ENCODE results near the gene LCE3A. TPM values are rescaled to one million over a fixed set of nuclear protein-coding genes. Genes with fewer than 3 reads are reported as not detected.

Gene LCE3A
- total RNA-seq, 1 donor = not detected

DNA sequence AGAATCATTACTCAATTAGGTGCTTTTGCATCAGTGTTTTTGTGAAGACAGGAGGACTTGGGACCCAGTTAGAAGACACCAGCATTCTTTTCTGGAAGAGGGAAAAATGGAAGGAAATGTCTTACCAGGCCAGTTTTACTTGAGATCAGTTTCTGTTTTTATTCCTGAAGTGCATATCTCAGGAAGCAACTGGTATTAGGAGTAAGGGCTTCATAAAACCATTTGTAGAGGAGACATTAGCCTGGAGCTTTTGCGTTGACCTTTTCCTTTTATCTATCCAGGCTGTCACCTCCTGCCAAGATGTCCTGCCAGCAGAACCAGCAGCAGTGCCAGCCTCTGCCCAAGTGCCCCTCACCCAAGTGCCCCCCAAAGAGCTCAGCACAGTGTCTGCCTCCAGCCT lies 9.4 kb downstream of the LCE3A start, which contains the start of gene LCE3B:
TSS of gene LCE3B (plus strand) at position 301 of the 400 bp plus-strand sequence. CDS start at position 301, 0 bp downstream.
- H3K4me3 ChIP-seq (ENCODE audit: insufficient read depth, low read length) = no peak within 1 kb of the TSS
- H4K20me1 ChIP-seq (ENCODE audit: insufficient read depth, low read length) = no peaks in the 10 kb centered on the region
- H3K4me2 ChIP-seq (ENCODE audit: insufficient read depth, low read length) = no peak within 1 kb of the TSS
- no peaks in the 10 kb centered on the region for H3K4me1 ChIP-seq (ENCODE audit: insufficient read depth, low read length)
- no peak within 1 kb of the TSS for H3K27ac ChIP-seq (ENCODE audit: low read depth, low read length)
- no peak within 1 kb of the TSS for H2AFZ ChIP-seq (ENCODE audit: low read length)
- no peak for DNase-seq (ENCODE audit: insufficient read length, low spot score, missing footprints)
- H3K27me3 ChIP-seq (ENCODE audit: insufficient read depth, low read length) = no peaks in the 10 kb centered on the region
- no peaks in the 10 kb centered on the region for H3K36me3 ChIP-seq (ENCODE audit: insufficient read depth, low read length)
- H3K79me2 ChIP-seq (ENCODE audit: insufficient read depth, low read length) = no peaks in the 10 kb centered on the region
- TF ChIP-seq, protein P1, sequence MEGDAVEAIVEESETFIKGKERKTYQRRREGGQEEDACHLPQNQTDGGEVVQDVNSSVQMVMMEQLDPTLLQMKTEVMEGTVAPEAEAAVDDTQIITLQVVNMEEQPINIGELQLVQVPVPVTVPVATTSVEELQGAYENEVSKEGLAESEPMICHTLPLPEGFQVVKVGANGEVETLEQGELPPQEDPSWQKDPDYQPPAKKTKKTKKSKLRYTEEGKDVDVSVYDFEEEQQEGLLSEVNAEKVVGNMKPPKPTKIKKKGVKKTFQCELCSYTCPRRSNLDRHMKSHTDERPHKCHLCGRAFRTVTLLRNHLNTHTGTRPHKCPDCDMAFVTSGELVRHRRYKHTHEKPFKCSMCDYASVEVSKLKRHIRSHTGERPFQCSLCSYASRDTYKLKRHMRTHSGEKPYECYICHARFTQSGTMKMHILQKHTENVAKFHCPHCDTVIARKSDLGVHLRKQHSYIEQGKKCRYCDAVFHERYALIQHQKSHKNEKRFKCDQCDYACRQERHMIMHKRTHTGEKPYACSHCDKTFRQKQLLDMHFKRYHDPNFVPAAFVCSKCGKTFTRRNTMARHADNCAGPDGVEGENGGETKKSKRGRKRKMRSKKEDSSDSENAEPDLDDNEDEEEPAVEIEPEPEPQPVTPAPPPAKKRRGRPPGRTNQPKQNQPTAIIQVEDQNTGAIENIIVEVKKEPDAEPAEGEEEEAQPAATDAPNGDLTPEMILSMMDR (IDR thresholded peaks at IDR 0.05; ENCODE audit: extremely low read depth, low read depth, low read length) = no peak
- no peaks in the 10 kb centered on the region for H3K9me3 ChIP-seq (ENCODE audit: low read depth, low read length)

DNA sequence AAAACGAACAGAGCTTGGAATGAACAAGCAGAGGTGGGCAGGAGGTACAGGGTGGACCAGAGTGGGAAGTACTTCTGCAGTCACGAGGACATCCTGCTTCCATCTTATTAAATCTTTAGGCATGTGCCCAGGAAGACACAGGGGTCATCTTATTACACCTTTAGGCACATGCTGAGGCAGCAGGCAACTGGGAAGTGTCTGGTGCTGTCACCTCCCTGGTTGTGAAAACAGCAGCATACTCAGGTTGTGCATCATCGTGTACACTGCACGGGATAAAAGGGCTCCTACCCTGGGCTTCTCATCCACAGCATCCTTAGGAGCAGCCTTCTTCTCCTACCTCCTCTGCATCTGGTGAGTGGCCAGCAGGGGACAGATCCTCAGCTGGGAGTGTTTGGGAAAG lies 23.0 kb downstream of the LCE3A start, which contains the start of gene LCE3C:
TSS of gene LCE3C (plus strand) at position 301 of the 400 bp plus-strand sequence. CDS start 498 bp downstream, outside the sequence.
- Histone ChIP-seq H4K20me1 (ENCODE audit: insufficient read depth, low read length) (no peaks in the 10 kb centered on the region), H3K9me3 (ENCODE audit: low read depth, low read length) (no peaks in the 10 kb centered on the region), H3K4me1 (ENCODE audit: insufficient read depth, low read length) (no peaks in the 10 kb centered on the region), H3K36me3 (ENCODE audit: insufficient read depth, low read length) (no peaks in the 10 kb centered on the region), H2AFZ (ENCODE audit: low read length) (no peak within 1 kb of the TSS), H3K4me3 (ENCODE audit: insufficient read depth, low read length) (no peak within 1 kb of the TSS), H3K79me2 (ENCODE audit: insufficient read depth, low read length) (no peaks in the 10 kb centered on the region), H3K4me2 (ENCODE audit: insufficient read depth, low read length) (no peak within 1 kb of the TSS), H3K27ac (ENCODE audit: low read depth, low read length) (no peak within 1 kb of the TSS), H3K27me3 (ENCODE audit: insufficient read depth, low read length) (no peaks in the 10 kb centered on the region)
- TF ChIP-seq, protein P1 (IDR thresholded peaks at IDR 0.05; ENCODE audit: extremely low read depth, low read depth, low read length) = no peak
- DNase-seq (ENCODE audit: insufficient read length, low spot score, missing footprints) = no peak

DNA sequence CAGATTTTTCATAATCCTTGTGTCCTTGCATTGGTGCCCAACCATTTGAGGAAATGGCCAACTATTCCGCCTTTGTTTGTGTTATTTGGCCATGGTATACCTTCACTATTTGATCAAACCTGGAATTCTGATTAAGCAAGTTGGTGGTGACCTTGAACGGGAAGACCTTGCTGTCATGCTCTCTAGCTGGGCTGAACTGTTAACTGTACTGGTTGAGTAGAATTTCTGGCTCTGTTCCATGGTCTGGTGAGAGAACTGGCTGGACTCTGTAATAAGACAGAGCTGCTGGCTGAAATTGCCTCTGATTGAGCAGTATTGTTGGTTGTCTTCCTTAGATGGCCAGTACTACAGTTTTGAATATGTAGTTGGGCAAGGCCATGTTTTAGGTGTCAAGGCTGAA lies 25.9 kb downstream of the LCE3A start:
- no peak overlapping the region for H3K4me2 ChIP-seq (ENCODE audit: insufficient read depth, low read length)
- H3K4me1 ChIP-seq (ENCODE audit: insufficient read depth, low read length) = no peaks in the 10 kb centered on the region
- no peaks in the 10 kb centered on the region for H3K79me2 ChIP-seq (ENCODE audit: insufficient read depth, low read length)
- no peak overlapping the region for H2AFZ ChIP-seq (ENCODE audit: low read length)
- DNase-seq (ENCODE audit: insufficient read length, low spot score, missing footprints) = no peak
- no peaks in the 10 kb centered on the region for H3K9me3 ChIP-seq (ENCODE audit: low read depth, low read length)
- H3K27ac ChIP-seq (ENCODE audit: low read depth, low read length) = no peak overlapping the region
- H3K27me3 ChIP-seq (ENCODE audit: insufficient read depth, low read length) = no peaks in the 10 kb centered on the region
- TF ChIP-seq, protein P1 (IDR thresholded peaks at IDR 0.05; ENCODE audit: extremely low read depth, low read depth, low read length) = no peak
- H3K36me3 ChIP-seq (ENCODE audit: insufficient read depth, low read length) = no peaks in the 10 kb centered on the region
- H3K4me3 ChIP-seq (ENCODE audit: insufficient read depth, low read length) = no peak overlapping the region
- no peaks in the 10 kb centered on the region for H4K20me1 ChIP-seq (ENCODE audit: insufficient read depth, low read length)

DNA sequence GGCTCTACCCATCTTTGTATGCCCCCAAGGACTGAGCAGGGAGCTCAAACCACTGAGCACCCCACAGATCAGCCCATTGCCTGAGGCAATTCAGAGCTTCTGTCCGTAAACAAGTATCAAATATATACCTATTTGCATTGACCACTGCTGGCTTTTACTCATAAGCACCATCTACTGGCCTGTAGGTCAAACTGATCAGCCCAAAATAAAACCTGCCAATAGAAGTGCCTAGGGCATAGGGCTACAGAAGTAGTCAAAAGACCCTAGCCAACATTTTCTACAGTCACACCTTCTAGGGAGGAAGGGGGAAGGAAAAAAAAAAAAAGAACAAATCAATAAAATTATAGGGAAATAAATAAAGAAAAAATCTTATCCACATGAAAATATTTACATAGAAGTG lies 37.3 kb downstream of the LCE3A start:
- Histone ChIP-seq H3K4me2 (ENCODE audit: insufficient read depth, low read length) (no peak overlapping the region), H3K9me3 (ENCODE audit: low read depth, low read length) (no peaks in the 10 kb centered on the region), H3K27me3 (ENCODE audit: insufficient read depth, low read length) (no peaks in the 10 kb centered on the region), H3K27ac (ENCODE audit: low read depth, low read length) (no peak overlapping the region), H3K36me3 (ENCODE audit: insufficient read depth, low read length) (no peaks in the 10 kb centered on the region), H3K4me3 (ENCODE audit: insufficient read depth, low read length) (no peak overlapping the region), H2AFZ (ENCODE audit: low read length) (no peak overlapping the region), H3K4me1 (ENCODE audit: insufficient read depth, low read length) (no peaks in the 10 kb centered on the region), H4K20me1 (ENCODE audit: insufficient read depth, low read length) (no peaks in the 10 kb centered on the region), H3K79me2 (ENCODE audit: insufficient read depth, low read length) (no peaks in the 10 kb centered on the region)
- DNase-seq (ENCODE audit: insufficient read length, low spot score, missing footprints) = no peak
- TF ChIP-seq, protein P1 (IDR thresholded peaks at IDR 0.05; ENCODE audit: extremely low read depth, low read depth, low read length) = no peak
